ENCODE data around the gene DHX8. TPM values are rescaled to one million over a fixed set of nuclear protein-coding genes. Genes with fewer than 3 reads are reported as not detected.

The DHX8 gene
- total and polyA plus RNA-seq, 2 donors (not counting 3 experiments of a cell fraction or from before 2014, with no cell fraction given): 34.9 to 65.6 TPM

DNA sequence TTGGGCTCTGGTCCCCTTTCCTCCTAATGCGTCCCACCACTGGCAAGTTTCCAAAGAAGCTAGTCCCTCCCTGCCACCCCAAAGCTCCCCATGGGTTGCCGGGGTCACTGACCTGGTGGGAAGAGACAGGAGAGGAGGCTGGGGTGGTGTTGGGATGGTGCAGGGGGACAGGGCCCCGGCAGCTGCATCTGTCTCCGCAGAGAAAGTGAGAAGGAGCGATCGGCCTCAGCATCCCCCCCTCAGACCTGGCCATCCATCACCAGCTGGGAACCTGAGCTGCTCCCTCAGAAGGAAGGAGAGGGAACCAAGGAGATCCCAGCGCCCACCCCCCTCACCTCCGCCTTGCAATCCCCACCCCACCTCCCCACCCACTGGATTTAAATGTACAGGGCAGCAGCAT lies 59.1 kb downstream of the DHX8 start:
- H3K27me3 ChIP-seq (ENCODE audit: control insufficient read depth in 2 of 2, insufficient read depth in 2 of 2, low read length in 2 of 2): no peaks in the 10 kb centered on the region
- intact Hi-C loops (cut with micrococcal nuclease) (no loop called here), dilution Hi-C loops (cut with MboI; ENCODE audit: extremely low pct_ligation_motif_present, low sequenced_read_pairs) (no loop called here)
- ChIA-PET POLR2A (no interaction called here), CTCF (interaction anchor here (1.7 kb wide), 2 partner anchors 12 to 23 kb away, joined by 4 to 9 read pairs; no protein-coding TSS in a partner anchor)
- H3K36me3 ChIP-seq (ENCODE audit: control insufficient read depth in 2 of 2, extremely low read depth in 1 of 2, insufficient read depth in 2 of 2, low read length in 2 of 2): no peaks in the 10 kb centered on the region
- TF ChIP-seq POLR2A (IDR thresholded peaks at IDR 0.05; ENCODE audit: low read depth, low read length): no peak
- no peak for TF ChIP-seq CTCF (IDR thresholded peaks at IDR 0.05; ENCODE audit: extremely low read depth in 1 of 2, insufficient read depth in 1 of 2, low read depth in 1 of 2, low read length in 2 of 2)
- TF ChIP-seq JUN (IDR thresholded peaks at IDR 0.05; ENCODE audit: borderline replicate concordance, insufficient read depth, insufficient read length, low read depth): no peak
- TF ChIP-seq, protein P1, sequence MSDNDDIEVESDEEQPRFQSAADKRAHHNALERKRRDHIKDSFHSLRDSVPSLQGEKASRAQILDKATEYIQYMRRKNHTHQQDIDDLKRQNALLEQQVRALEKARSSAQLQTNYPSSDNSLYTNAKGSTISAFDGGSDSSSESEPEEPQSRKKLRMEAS (IDR thresholded peaks at IDR 0.05; ENCODE audit: insufficient read depth, insufficient read length): no peak
- TF ChIP-seq MYC (IDR thresholded peaks at IDR 0.05; ENCODE audit: low read depth, low read length): no peak
- TF ChIP-seq GATA2 (IDR thresholded peaks at IDR 0.05; ENCODE audit: insufficient read depth, insufficient read length, low read depth, low read length): no peak
- no peak for TF ChIP-seq POLR2AphosphoS5 (IDR thresholded peaks at IDR 0.05; ENCODE audit: insufficient read depth, low read depth, low read length)
- no peak for TF ChIP-seq FOS (IDR thresholded peaks at IDR 0.05; ENCODE audit: borderline replicate concordance, insufficient read depth, low read length)
- TF ChIP-seq EZH2 (IDR thresholded peaks at IDR 0.05; ENCODE audit: borderline replicate concordance, low read depth, low read length, severe bottlenecking): no peak
- DNase-seq (ENCODE audit: low read depth, low spot score) (no peak), FAIRE-seq (no peak)
- no peak overlapping the region for H3K27ac ChIP-seq (ENCODE audit: insufficient read depth, low read depth, low read length)
- no peaks in the 10 kb centered on the region for H3K9me1 ChIP-seq (replicated peaks; ENCODE audit: control insufficient read depth, extremely low read depth, insufficient read depth, low read length)
- H3K79me2 ChIP-seq (ENCODE audit: control insufficient read depth, insufficient read depth, low read length): peaks cover 17% of the 10 kb centered on the region
- H3K4me1 ChIP-seq (ENCODE audit: control insufficient read depth, extremely low read depth, insufficient read depth, low read length): peaks cover 23% of the 10 kb centered on the region
- H3K4me2 ChIP-seq (ENCODE audit: insufficient read depth, low read length): no peak overlapping the region
- no peak overlapping the region for H3K9ac ChIP-seq (replicated peaks; ENCODE audit: extremely low read depth, insufficient read depth, low read length)
- H2AFZ ChIP-seq (ENCODE audit: low read depth, low read length): no peak overlapping the region
- no peaks in the 10 kb centered on the region for H4K20me1 ChIP-seq (replicated peaks; ENCODE audit: control insufficient read depth, extremely low read depth, insufficient read depth, low read length)
- BruUV-seq (replicated peaks): no TSS peak
- H3K4me3 ChIP-seq (replicated peaks in 1 of 3; ENCODE audit: insufficient read depth in 1 of 3, low read depth in 1 of 3, low read length in 3 of 3): no peak overlapping the region
- H3K9me3 ChIP-seq (replicated peaks; ENCODE audit: control insufficient read depth, insufficient read depth, low read length): no peaks in the 10 kb centered on the region
